ENCODE results near the gene RGSL1.

Gene RGSL1

GRCh38 chr1:182570611-182570970 lies 120.6 kb downstream of the RGSL1 start:
- H3K4me3 ChIP-seq = no peak overlapping the region
- H3K27ac ChIP-seq = no peak overlapping the region
- TF ChIP-seq, protein P1, sequence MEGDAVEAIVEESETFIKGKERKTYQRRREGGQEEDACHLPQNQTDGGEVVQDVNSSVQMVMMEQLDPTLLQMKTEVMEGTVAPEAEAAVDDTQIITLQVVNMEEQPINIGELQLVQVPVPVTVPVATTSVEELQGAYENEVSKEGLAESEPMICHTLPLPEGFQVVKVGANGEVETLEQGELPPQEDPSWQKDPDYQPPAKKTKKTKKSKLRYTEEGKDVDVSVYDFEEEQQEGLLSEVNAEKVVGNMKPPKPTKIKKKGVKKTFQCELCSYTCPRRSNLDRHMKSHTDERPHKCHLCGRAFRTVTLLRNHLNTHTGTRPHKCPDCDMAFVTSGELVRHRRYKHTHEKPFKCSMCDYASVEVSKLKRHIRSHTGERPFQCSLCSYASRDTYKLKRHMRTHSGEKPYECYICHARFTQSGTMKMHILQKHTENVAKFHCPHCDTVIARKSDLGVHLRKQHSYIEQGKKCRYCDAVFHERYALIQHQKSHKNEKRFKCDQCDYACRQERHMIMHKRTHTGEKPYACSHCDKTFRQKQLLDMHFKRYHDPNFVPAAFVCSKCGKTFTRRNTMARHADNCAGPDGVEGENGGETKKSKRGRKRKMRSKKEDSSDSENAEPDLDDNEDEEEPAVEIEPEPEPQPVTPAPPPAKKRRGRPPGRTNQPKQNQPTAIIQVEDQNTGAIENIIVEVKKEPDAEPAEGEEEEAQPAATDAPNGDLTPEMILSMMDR (IDR thresholded peaks at IDR 0.05) = no peak
- peaks cover 0 to 5% (median 0%) of the 10 kb centered on the region in 3 donors for H3K9me3 ChIP-seq
- no peaks in the 10 kb centered on the region for H3K27me3 ChIP-seq
- peaks cover 13 to 26% (median 23%) of the 10 kb centered on the region in 3 donors for H3K36me3 ChIP-seq
- no peaks in the 10 kb centered on the region for H3K4me1 ChIP-seq
- intact Hi-C loops (cut with DNase I; ENCODE audit: low total_unique reads) = no loop called here
- DNase-seq = no peak

- H3K4me3 ChIP-seq = no peak overlapping the region
- no peak overlapping the region for H3K27ac ChIP-seq
- intact Hi-C loops (cut with DNase I; ENCODE audit: low total_unique reads) = no loop called here
- H3K4me1 ChIP-seq = no peaks in the 10 kb centered on the region
- TF ChIP-seq, protein P1 (IDR thresholded peaks at IDR 0.05) = no peak
- no peak for DNase-seq
- H3K27me3 ChIP-seq = no peaks in the 10 kb centered on the region
- peaks cover 33 to 45% (median 37%) of the 10 kb centered on the region in 3 donors for H3K36me3 ChIP-seq
- no peaks in the 10 kb centered on the region for H3K9me3 ChIP-seq
These were observed 124.2 kb downstream of the RGSL1 start for GRCh38 chr1:182574156-182574555.

DNA sequence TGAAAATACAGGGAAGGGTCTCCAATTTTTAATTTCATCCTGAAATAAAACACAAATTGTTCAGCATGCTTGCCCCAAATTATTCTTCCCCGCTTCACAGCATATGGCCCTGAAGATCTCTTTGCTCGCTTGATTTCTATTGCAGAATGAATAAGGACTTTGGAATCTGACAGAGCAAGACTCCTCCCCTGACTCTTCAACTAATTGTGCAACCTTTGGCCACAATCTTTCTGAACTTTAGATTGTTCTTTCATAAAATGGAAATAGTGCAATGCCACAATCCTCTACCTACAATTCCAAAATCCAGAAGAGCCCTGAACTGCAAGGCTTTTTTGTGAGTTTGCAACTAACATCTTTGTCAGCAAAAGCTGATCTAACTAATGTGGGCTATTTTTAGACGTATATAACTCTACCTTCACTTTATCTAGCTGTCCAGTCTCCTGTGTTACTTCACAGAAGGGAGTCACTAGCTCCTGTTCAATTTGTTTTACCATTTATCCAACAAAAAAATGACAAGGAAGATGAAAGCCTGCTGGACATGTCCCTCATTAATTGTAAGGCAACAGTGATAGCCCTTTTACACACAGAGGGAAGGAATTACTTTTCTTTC lies 125.7 kb downstream of the RGSL1 start:
- H3K27me3 ChIP-seq = no peaks in the 10 kb centered on the region
- no peaks in the 10 kb centered on the region for H3K4me1 ChIP-seq
- no peak for DNase-seq
- TF ChIP-seq, protein P1 (IDR thresholded peaks at IDR 0.05) = no peak
- intact Hi-C loops (cut with DNase I; ENCODE audit: low total_unique reads) = no loop called here
- H3K27ac ChIP-seq = no peak overlapping the region
- H3K36me3 ChIP-seq = peaks cover 48 to 60% (median 52%) of the 10 kb centered on the region in 3 donors
- no peak overlapping the region for H3K4me3 ChIP-seq
- H3K9me3 ChIP-seq = no peaks in the 10 kb centered on the region

- H3K4me3 ChIP-seq = no peak overlapping the region
- no peak for DNase-seq
- peaks cover 0 to 22% (median 0%) of the 10 kb centered on the region in 4 donors for H3K4me1 ChIP-seq
- no peaks in the 10 kb centered on the region for H3K9me3 ChIP-seq
- peaks cover 41 to 62% (median 45%) of the 10 kb centered on the region in 3 donors for H3K36me3 ChIP-seq
- no peaks in the 10 kb centered on the region for H3K27me3 ChIP-seq
- intact Hi-C loops (cut with DNase I; ENCODE audit: low total_unique reads) = loop anchor here (10.0 kb wide), 1 partner anchor 496 kb away; no protein-coding TSS in a partner anchor
- TF ChIP-seq, protein P1 (IDR thresholded peaks at IDR 0.05) = no peak
- no peak overlapping the region for H3K27ac ChIP-seq
These were observed 130.8 kb downstream of the RGSL1 start for GRCh38 chr1:182580736-182581135.

- H3K4me1 ChIP-seq = peaks cover 0 to 36% (median 3%) of the 10 kb centered on the region in 4 donors
- DNase-seq = no peak
- intact Hi-C loops (cut with DNase I; ENCODE audit: low total_unique reads) = loop anchor here (10.0 kb wide), 1 partner anchor 500 kb away; no protein-coding TSS in a partner anchor
- no peak overlapping the region for H3K27ac ChIP-seq
- H3K27me3 ChIP-seq = no peaks in the 10 kb centered on the region
- TF ChIP-seq, protein P1 (IDR thresholded peaks at IDR 0.05) = no peak
- H3K36me3 ChIP-seq = peaks cover 16 to 44% (median 22%) of the 10 kb centered on the region in 3 donors
- H3K4me3 ChIP-seq = no peak overlapping the region
- no peaks in the 10 kb centered on the region for H3K9me3 ChIP-seq
These were observed 134.8 kb downstream of the RGSL1 start for GRCh38 chr1:182584746-182585145.
